ENCODE measurements around the gene OR5A2. TPM values are rescaled to one million over a fixed set of nuclear protein-coding genes. Genes with fewer than 3 reads are reported as not detected.

The OR5A2 gene
- not detected for total RNA-seq
- long read RNA-seq, result 0 reads

- TF ChIP-seq, protein P1, sequence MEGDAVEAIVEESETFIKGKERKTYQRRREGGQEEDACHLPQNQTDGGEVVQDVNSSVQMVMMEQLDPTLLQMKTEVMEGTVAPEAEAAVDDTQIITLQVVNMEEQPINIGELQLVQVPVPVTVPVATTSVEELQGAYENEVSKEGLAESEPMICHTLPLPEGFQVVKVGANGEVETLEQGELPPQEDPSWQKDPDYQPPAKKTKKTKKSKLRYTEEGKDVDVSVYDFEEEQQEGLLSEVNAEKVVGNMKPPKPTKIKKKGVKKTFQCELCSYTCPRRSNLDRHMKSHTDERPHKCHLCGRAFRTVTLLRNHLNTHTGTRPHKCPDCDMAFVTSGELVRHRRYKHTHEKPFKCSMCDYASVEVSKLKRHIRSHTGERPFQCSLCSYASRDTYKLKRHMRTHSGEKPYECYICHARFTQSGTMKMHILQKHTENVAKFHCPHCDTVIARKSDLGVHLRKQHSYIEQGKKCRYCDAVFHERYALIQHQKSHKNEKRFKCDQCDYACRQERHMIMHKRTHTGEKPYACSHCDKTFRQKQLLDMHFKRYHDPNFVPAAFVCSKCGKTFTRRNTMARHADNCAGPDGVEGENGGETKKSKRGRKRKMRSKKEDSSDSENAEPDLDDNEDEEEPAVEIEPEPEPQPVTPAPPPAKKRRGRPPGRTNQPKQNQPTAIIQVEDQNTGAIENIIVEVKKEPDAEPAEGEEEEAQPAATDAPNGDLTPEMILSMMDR (IDR thresholded peaks at IDR 0.05), result no peak
These were observed at the start of gene OR5A2 for GRCh38 chr11:59426361-59427067. Gene OR5A2, minus strand, starts transcription at chr11:59426413. Its CDS starts 3,460 bp downstream, at chr11:59422953.

GRCh38 chr11:59475176-59475575 lies 49.0 kb upstream of the OR5A2 start:
- no peak for DNase-seq
- no peak for ATAC-seq

More at GRCh38 chr11:59426361-59427067, at the start of gene OR5A2:
- Histone ChIP-seq H3K4me1 (no peaks in the 10 kb centered on the region), H3K9me3 (no peaks in the 10 kb centered on the region), H3K4me3 (no peak within 1 kb of the TSS), H3K36me3 (no peaks in the 10 kb centered on the region), H3K27ac (no peak within 1 kb of the TSS), H3K27me3 (no peaks in the 10 kb centered on the region)
- ATAC-seq (no peak), DNase-seq (no peak)
- intact Hi-C loops (cut with DNase I), result no loop called here

DNA sequence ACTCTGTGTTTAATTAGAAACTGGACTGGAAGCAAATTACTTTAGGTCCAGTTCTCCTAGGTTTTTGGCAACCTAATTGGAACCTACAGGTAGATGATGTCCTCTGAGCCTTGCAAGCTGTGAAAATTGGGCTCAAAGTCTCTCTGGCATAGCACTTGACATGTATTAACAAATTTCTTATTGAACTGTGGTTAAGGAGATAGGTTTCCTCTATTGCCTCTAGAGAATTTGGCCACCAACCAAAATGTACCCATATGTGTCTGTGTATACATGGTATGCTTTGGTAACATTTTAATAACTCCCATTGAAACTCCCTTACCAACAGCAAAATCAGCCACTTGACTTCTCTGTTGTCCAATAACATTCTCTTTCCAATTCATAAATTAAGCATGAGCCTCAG lies 46.8 kb upstream of the OR5A2 start, which contains the start of gene OR4D10:
TSS of gene OR4D10 (plus strand) at position 301 of the 400 bp plus-strand sequence. CDS start 4,115 bp downstream, outside the sequence.
- no peaks in the 10 kb centered on the region for H3K36me3 ChIP-seq

More at GRCh38 chr11:59475176-59475575, 49.0 kb upstream of the OR5A2 start:
- Histone ChIP-seq H3K27me3 (no peaks in the 10 kb centered on the region), H3K27ac (no peak overlapping the region), H3K36me3 (no peaks in the 10 kb centered on the region), H3K4me1 (no peaks in the 10 kb centered on the region), H3K9me3 (no peaks in the 10 kb centered on the region), H3K4me3 (no peak overlapping the region)
- intact Hi-C loops (cut with DNase I), result no loop called here
- TF ChIP-seq, protein P1 (IDR thresholded peaks at IDR 0.05), result no peak

DNA sequence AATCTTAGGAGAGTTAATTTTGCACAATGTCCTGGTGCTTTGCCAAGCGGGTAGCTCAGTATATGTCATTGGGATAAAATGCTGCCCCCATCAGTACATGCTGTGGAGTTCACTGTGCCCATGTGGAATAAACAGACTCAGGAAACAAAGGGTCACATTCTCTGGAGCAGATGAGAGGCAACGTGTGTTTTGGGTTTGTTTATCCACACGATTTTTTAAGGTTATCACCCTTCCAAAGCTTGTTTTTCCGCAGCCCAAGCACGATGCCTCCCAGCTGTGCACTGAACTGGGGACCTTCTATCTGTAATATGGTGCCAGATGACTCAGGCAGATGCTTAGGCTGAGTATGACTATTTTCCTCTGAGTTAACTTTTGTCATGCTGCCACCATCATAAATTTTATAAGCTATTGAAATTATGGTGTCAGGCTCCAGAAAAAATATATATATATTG lies 37.0 kb upstream of the OR5A2 start:
- no peak overlapping the region for H3K27ac ChIP-seq
- no peak overlapping the region for H3K4me3 ChIP-seq
- no peak for DNase-seq
- TF ChIP-seq, protein P1 (IDR thresholded peaks at IDR 0.05), result no peak
- no peaks in the 10 kb centered on the region for H3K36me3 ChIP-seq
- H3K9me3 ChIP-seq, result no peaks in the 10 kb centered on the region
- intact Hi-C loops (cut with DNase I), result no loop called here
- no peaks in the 10 kb centered on the region for H3K4me1 ChIP-seq
- ATAC-seq, result no peak
- no peaks in the 10 kb centered on the region for H3K27me3 ChIP-seq

More for the DNA sequence above, 46.8 kb upstream of the OR5A2 start, which contains the start of gene OR4D10:
- Histone ChIP-seq H3K27me3 (no peaks in the 10 kb centered on the region), H3K4me1 (no peaks in the 10 kb centered on the region), H3K27ac (no peak within 1 kb of the TSS), H3K9me3 (no peaks in the 10 kb centered on the region), H3K4me3 (no peak within 1 kb of the TSS)
- TF ChIP-seq, protein P1 (IDR thresholded peaks at IDR 0.05), result no peak
- DNase-seq, result no peak
- intact Hi-C loops (cut with DNase I), result no loop called here
- no peak for ATAC-seq

GRCh38 chr11:59459916-59460315 lies 33.7 kb upstream of the OR5A2 start:
- no peaks in the 10 kb centered on the region for H3K27me3 ChIP-seq
- H3K27ac ChIP-seq, result no peak overlapping the region
- no peak for DNase-seq
- no peaks in the 10 kb centered on the region for H3K4me1 ChIP-seq
- no peaks in the 10 kb centered on the region for H3K36me3 ChIP-seq
- TF ChIP-seq, protein P1 (IDR thresholded peaks at IDR 0.05), result no peak
- ATAC-seq, result no peak
- H3K4me3 ChIP-seq, result no peak overlapping the region
- no peaks in the 10 kb centered on the region for H3K9me3 ChIP-seq
- intact Hi-C loops (cut with DNase I), result no loop called here

Data from upper lobe of right lung (tissue), 1 donor.